22Rv1 (cell line): ENCODE data around the gene SMAD5.

Source experiments
- CTCF ChIP-seq: fragments of 450-650 bp; IDR thresholded peaks from 2 replicates; pipeline ENCODE4 v1.5.1; 2017; ENCODE audit warnings: mild to moderate bottlenecking
- ZFX ChIP-seq: fragments of 450-650 bp; IDR thresholded peaks from 2 replicates; pipeline ENCODE4 v1.6.1; 2017; ENCODE audit warnings: antibody characterized with exemption, borderline replicate concordance

DNA sequence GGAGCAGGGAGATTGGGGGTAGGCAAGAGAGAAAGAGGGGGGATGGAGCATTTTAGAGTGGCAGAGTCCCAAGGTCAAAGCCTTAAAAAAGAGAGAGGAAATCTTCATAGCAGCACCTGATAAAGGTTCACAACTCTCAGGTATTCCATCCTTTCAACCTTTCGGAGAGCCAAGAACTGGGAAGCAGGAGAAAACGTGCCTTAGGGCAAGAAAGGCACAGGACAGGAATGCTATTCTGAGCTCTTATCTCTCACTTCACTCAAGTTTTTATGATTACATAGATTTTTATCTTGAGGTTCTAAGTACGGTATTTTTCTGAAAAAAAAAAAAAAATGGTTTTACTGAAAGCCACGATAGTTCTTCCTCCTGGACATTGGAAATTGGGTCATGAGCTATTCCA, 34.5 kb upstream of the SMAD5 start:
- TF ChIP-seq CTCF (no peak), ZFX (no peak)
